Measurements from ENCODE around the gene KRT76. TPM values are rescaled to one million over a fixed set of nuclear protein-coding genes. Genes with fewer than 3 reads are reported as not detected.

The KRT76 gene
- under 1 TPM in 1 of 2 donors, not detected in 1; 0.05 TPM for polyA plus RNA-seq

- peaks cover 0 to 2% of the 10 kb centered on the region in 2 donors for H3K27me3 ChIP-seq (ENCODE audit: control insufficient read depth in 1 of 2, insufficient read depth in 2 of 2, low read length in 2 of 2)
- H3K4me1 ChIP-seq (ENCODE audit: control insufficient read depth in 2 of 2, insufficient read depth in 2 of 2, low read length in 1 of 2), result no peaks in the 10 kb centered on the region
- no peaks in the 10 kb centered on the region for H3K36me3 ChIP-seq (ENCODE audit: control insufficient read depth in 2 of 2, insufficient read depth in 2 of 2, low read length in 1 of 2)
- no peaks in the 10 kb centered on the region for H3K9me3 ChIP-seq (ENCODE audit: control insufficient read depth in 2 of 2, insufficient read depth in 1 of 2, low read depth in 1 of 2, low read length in 1 of 2)
- no peak within 1 kb of the TSS for H3K27ac ChIP-seq (ENCODE audit: low read depth in 2 of 2, low read length in 1 of 2)
- 83 to 88% methylated on average over 8 of the region's 8 CpGs for WGBS, 2 donors
- no peak within 1 kb of the TSS for H3K4me3 ChIP-seq (ENCODE audit: low read depth in 1 of 2, low read length in 2 of 2)
Measured at GRCh38 chr12:52776913-52777395, at the start of gene KRT76. Gene KRT76 (minus strand): TSS chr12:52777345. CDS start chr12:52777291, 54 bp downstream.

GRCh38 chr12:52825961-52826360 is 48.8 kb upstream of the KRT76 start:
- WGBS, 2 donors, result 73 to 75% methylated on average over 4 of the region's 4 CpGs
- Histone ChIP-seq H3K36me3 (ENCODE audit: control insufficient read depth in 2 of 2, insufficient read depth in 2 of 2, low read length in 1 of 2) (no peaks in the 10 kb centered on the region), H3K9me3 (ENCODE audit: control insufficient read depth in 2 of 2, insufficient read depth in 1 of 2, low read depth in 1 of 2, low read length in 1 of 2) (no peaks in the 10 kb centered on the region), H3K27ac (ENCODE audit: low read depth in 2 of 2, low read length in 1 of 2) (no peak overlapping the region), H3K4me3 (ENCODE audit: low read depth in 1 of 2, low read length in 2 of 2) (no peak overlapping the region), H3K4me1 (ENCODE audit: control insufficient read depth in 2 of 2, insufficient read depth in 2 of 2, low read length in 1 of 2) (peaks cover 3 to 11% of the 10 kb centered on the region in 2 donors), H3K27me3 (ENCODE audit: control insufficient read depth in 1 of 2, insufficient read depth in 2 of 2, low read length in 2 of 2) (no peaks in the 10 kb centered on the region)

- Histone ChIP-seq H3K27ac (ENCODE audit: low read depth in 2 of 2, low read length in 1 of 2) (no peak overlapping the region), H3K9me3 (ENCODE audit: control insufficient read depth in 2 of 2, insufficient read depth in 1 of 2, low read depth in 1 of 2, low read length in 1 of 2) (no peaks in the 10 kb centered on the region), H3K36me3 (ENCODE audit: control insufficient read depth in 2 of 2, insufficient read depth in 2 of 2, low read length in 1 of 2) (no peaks in the 10 kb centered on the region), H3K4me1 (ENCODE audit: control insufficient read depth in 2 of 2, insufficient read depth in 2 of 2, low read length in 1 of 2) (peaks cover 3 to 19% of the 10 kb centered on the region in 2 donors), H3K4me3 (ENCODE audit: low read depth in 1 of 2, low read length in 2 of 2) (no peak overlapping the region), H3K27me3 (ENCODE audit: control insufficient read depth in 1 of 2, insufficient read depth in 2 of 2, low read length in 2 of 2) (no peaks in the 10 kb centered on the region)
- WGBS, 2 donors, result 88 to 94% methylated on average over 5 of the region's 5 CpGs
Measured at GRCh38 chr12:52824741-52825410, 47.7 kb upstream of the KRT76 start.

- Histone ChIP-seq H3K4me3 (ENCODE audit: low read depth in 1 of 2, low read length in 2 of 2) (no peak overlapping the region), H3K9me3 (ENCODE audit: control insufficient read depth in 2 of 2, insufficient read depth in 1 of 2, low read depth in 1 of 2, low read length in 1 of 2) (no peaks in the 10 kb centered on the region), H3K36me3 (ENCODE audit: control insufficient read depth in 2 of 2, insufficient read depth in 2 of 2, low read length in 1 of 2) (no peaks in the 10 kb centered on the region), H3K27me3 (ENCODE audit: control insufficient read depth in 1 of 2, insufficient read depth in 2 of 2, low read length in 2 of 2) (no peaks in the 10 kb centered on the region), H3K4me1 (ENCODE audit: control insufficient read depth in 2 of 2, insufficient read depth in 2 of 2, low read length in 1 of 2) (peaks cover 3 to 20% of the 10 kb centered on the region in 2 donors), H3K27ac (ENCODE audit: low read depth in 2 of 2, low read length in 1 of 2) (no peak overlapping the region)
- 91% methylated on average over 15 of the region's 15 CpGs for WGBS, 2 donors
Measured at GRCh38 chr12:52823761-52824450, 46.8 kb upstream of the KRT76 start.

- no peaks in the 10 kb centered on the region for H3K36me3 ChIP-seq (ENCODE audit: control insufficient read depth in 2 of 2, insufficient read depth in 2 of 2, low read length in 1 of 2)
- 75 to 79% methylated on average over 16 of the region's 16 CpGs for WGBS, 2 donors
- no peak overlapping the region for H3K27ac ChIP-seq (ENCODE audit: low read depth in 2 of 2, low read length in 1 of 2)
- no peaks in the 10 kb centered on the region for H3K9me3 ChIP-seq (ENCODE audit: control insufficient read depth in 2 of 2, insufficient read depth in 1 of 2, low read depth in 1 of 2, low read length in 1 of 2)
- H3K4me3 ChIP-seq (ENCODE audit: low read depth in 1 of 2, low read length in 2 of 2), result no peak overlapping the region
- H3K4me1 ChIP-seq (ENCODE audit: control insufficient read depth in 2 of 2, insufficient read depth in 2 of 2, low read length in 1 of 2), result peaks cover 5 to 20% of the 10 kb centered on the region in 2 donors
- no peaks in the 10 kb centered on the region for H3K27me3 ChIP-seq (ENCODE audit: control insufficient read depth in 1 of 2, insufficient read depth in 2 of 2, low read length in 2 of 2)
Measured at GRCh38 chr12:52822771-52823510, 45.8 kb upstream of the KRT76 start.

- no peaks in the 10 kb centered on the region for H3K9me3 ChIP-seq (ENCODE audit: control insufficient read depth in 2 of 2, insufficient read depth in 1 of 2, low read depth in 1 of 2, low read length in 1 of 2)
- H3K27me3 ChIP-seq (ENCODE audit: control insufficient read depth in 1 of 2, insufficient read depth in 2 of 2, low read length in 2 of 2), result no peaks in the 10 kb centered on the region
- WGBS, 2 donors, result 75 to 80% methylated on average over 10 of the region's 10 CpGs
- H3K4me1 ChIP-seq (ENCODE audit: control insufficient read depth in 2 of 2, insufficient read depth in 2 of 2, low read length in 1 of 2), result peaks cover 5 to 20% of the 10 kb centered on the region in 2 donors
- no peaks in the 10 kb centered on the region for H3K36me3 ChIP-seq (ENCODE audit: control insufficient read depth in 2 of 2, insufficient read depth in 2 of 2, low read length in 1 of 2)
- H3K27ac ChIP-seq (ENCODE audit: low read depth in 2 of 2, low read length in 1 of 2), result peak overlapping the region in 1 of 2 donors; percentile 54
- no peak overlapping the region for H3K4me3 ChIP-seq (ENCODE audit: low read depth in 1 of 2, low read length in 2 of 2)
Measured at GRCh38 chr12:52821826-52822660, 44.9 kb upstream of the KRT76 start.

GRCh38 chr12:52821071-52821730 is 44.1 kb upstream of the KRT76 start:
- no peaks in the 10 kb centered on the region for H3K27me3 ChIP-seq (ENCODE audit: control insufficient read depth in 1 of 2, insufficient read depth in 2 of 2, low read length in 2 of 2)
- no peaks in the 10 kb centered on the region for H3K36me3 ChIP-seq (ENCODE audit: control insufficient read depth in 2 of 2, insufficient read depth in 2 of 2, low read length in 1 of 2)
- H3K4me3 ChIP-seq (ENCODE audit: low read depth in 1 of 2, low read length in 2 of 2), result no peak overlapping the region
- H3K9me3 ChIP-seq (ENCODE audit: control insufficient read depth in 2 of 2, insufficient read depth in 1 of 2, low read depth in 1 of 2, low read length in 1 of 2), result no peaks in the 10 kb centered on the region
- peaks cover 5 to 20% of the 10 kb centered on the region in 2 donors for H3K4me1 ChIP-seq (ENCODE audit: control insufficient read depth in 2 of 2, insufficient read depth in 2 of 2, low read length in 1 of 2)
- H3K27ac ChIP-seq (ENCODE audit: low read depth in 2 of 2, low read length in 1 of 2), result no peak overlapping the region
- WGBS, 2 donors, result 79 to 87% methylated on average over 4 of the region's 4 CpGs

- no peaks in the 10 kb centered on the region for H3K27me3 ChIP-seq (ENCODE audit: control insufficient read depth in 1 of 2, insufficient read depth in 2 of 2, low read length in 2 of 2)
Measured at GRCh38 chr12:52820521-52820920, 43.4 kb upstream of the KRT76 start.

More at GRCh38 chr12:52820521-52820920, 43.4 kb upstream of the KRT76 start:
- Histone ChIP-seq H3K36me3 (ENCODE audit: control insufficient read depth in 2 of 2, insufficient read depth in 2 of 2, low read length in 1 of 2) (no peaks in the 10 kb centered on the region), H3K27ac (ENCODE audit: low read depth in 2 of 2, low read length in 1 of 2) (peak overlapping the region in 1 of 2 donors; percentile 43), H3K9me3 (ENCODE audit: control insufficient read depth in 2 of 2, insufficient read depth in 1 of 2, low read depth in 1 of 2, low read length in 1 of 2) (no peaks in the 10 kb centered on the region), H3K4me3 (ENCODE audit: low read depth in 1 of 2, low read length in 2 of 2) (no peak overlapping the region), H3K4me1 (ENCODE audit: control insufficient read depth in 2 of 2, insufficient read depth in 2 of 2, low read length in 1 of 2) (peaks cover 5 to 21% of the 10 kb centered on the region in 2 donors)
- WGBS, 2 donors, result 87 to 90% methylated on average over 6 of the region's 6 CpGs

Measured in esophagus (tissue), 2 donors.